Activated CD4-positive, alpha-beta memory T cell treated with anti-CD3 and anti-CD28 coated beads, Interleukin-2, amount 10 ng/mL, durations not matched to agents 7 days and 5 days (primary cell): ENCODE measurements around the gene SFSWAP. TPM values are rescaled to one million over a fixed set of nuclear protein-coding genes. Genes with fewer than 3 reads are reported as not detected.
A peak's percentile ranks its signal among the peaks of the same experiment; 100 is the strongest.

Experiments
- CTCF ChIA-PET: fragments of 350-600 bp; sonication (Branson Sonifier 250); formaldehyde crosslinking; loops from one replicate; lab custom pipeline; 2021; ENCODE audit warnings: antibody characterized with exemption, inconsistent platforms; lab: Charles Lee
- POLR2A ChIA-PET: fragments of 350-600 bp; sonication (Branson Sonifier 250); formaldehyde crosslinking; loops from one replicate; lab custom pipeline; 2021; ENCODE audit warnings: antibody characterized with exemption; lab: Charles Lee
- DNase-seq: peaks from one replicate; pipeline ENCODE4 v3.0.0-alpha.2; 2020
- H3K27ac Mint-ChIP-seq: one replicate; pipeline ENCODE4 v1.8.0; 2021; ENCODE audit warnings: mild to moderate bottlenecking, mixed read lengths
- H3K27me3 Mint-ChIP-seq: one replicate; pipeline ENCODE4 v1.8.0; 2021; ENCODE audit warnings: mixed read lengths
- H3K36me3 Mint-ChIP-seq: one replicate; pipeline ENCODE4 v1.8.0; 2021; ENCODE audit warnings: low read depth, mixed read lengths
- H3K4me1 Mint-ChIP-seq: one replicate; pipeline ENCODE4 v1.8.0; 2021; ENCODE audit warnings: mixed read lengths
- H3K4me3 Mint-ChIP-seq: one replicate; pipeline ENCODE4 v1.8.0; 2021; ENCODE audit warnings: mild to moderate bottlenecking, mixed read lengths
- H3K9me3 Mint-ChIP-seq: one replicate; pipeline ENCODE4 v1.8.0; 2021; ENCODE audit warnings: mixed read lengths
- total RNA-seq, 2 experiments: library from RNA; stranded (reverse); gene quantifications; one replicate each; pipeline ENCODE4 v1.2.3, GENCODE V29; 2021

Gene SFSWAP
- total RNA-seq, 2 experiments from 2014 or later, result 43.7 to 48.0 TPM

DNA sequence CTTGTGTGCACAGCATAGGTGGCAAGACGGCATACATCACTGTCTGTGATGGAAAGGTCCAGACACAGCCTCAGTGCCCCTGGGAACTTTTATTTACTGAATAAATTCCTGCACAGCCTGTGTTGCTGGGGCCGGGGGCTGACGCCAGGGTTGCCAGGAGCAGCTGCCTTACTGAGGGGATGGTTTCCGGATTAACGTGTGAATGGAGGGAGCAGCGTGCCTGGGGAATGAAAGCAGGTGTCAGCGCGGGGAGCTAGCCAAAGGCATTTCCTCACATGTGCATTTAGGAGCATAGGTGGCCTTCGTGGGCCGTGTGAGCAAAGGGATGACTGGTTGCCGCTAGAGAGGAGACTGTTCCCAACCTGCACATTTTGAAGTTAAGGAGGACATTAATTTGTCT lies 41.6 kb downstream of the SFSWAP start:
- H3K27ac Mint-ChIP-seq, result no peak overlapping the region

DNA sequence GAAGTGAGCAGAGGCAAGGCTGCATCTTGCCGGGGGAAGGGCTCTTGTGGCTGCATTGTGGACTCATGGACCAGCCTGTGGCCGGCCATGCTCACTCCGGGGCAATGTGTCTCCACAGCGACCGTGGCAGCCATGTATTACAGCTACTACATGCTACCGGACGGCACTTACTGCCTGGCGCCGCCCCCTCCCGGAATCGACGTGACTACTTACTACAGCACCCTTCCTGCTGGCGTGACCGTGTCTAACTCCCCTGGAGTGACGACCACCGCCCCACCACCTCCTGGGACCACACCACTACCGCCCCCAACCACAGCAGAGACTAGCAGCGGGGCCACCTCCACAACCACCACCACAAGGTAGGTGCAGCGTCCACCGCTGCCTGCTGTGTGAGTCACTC lies 42.1 kb downstream of the SFSWAP start:
- Mint-ChIP-seq H3K27me3 (no peaks in the 10 kb centered on the region), H3K4me1 (peaks cover 2% of the 10 kb centered on the region), H3K9me3 (peaks cover 2% of the 10 kb centered on the region), H3K36me3 (peaks cover 65% of the 10 kb centered on the region), H3K4me3 (no peak overlapping the region), H3K27ac (no peak overlapping the region)
- CTCF ChIA-PET, result interaction anchor here (0.6 kb wide), 1 partner anchor 55 kb away, joined by 3 read pairs; no protein-coding TSS in a partner anchor
- POLR2A ChIA-PET, result no interaction called here
- no peak for DNase-seq

More for the DNA sequence above, 41.6 kb downstream of the SFSWAP start:
- H3K27me3 Mint-ChIP-seq, result no peaks in the 10 kb centered on the region
- H3K36me3 Mint-ChIP-seq, result peaks cover 63% of the 10 kb centered on the region
- peaks cover 2% of the 10 kb centered on the region for H3K9me3 Mint-ChIP-seq
- DNase-seq, result no peak
- no peak overlapping the region for H3K4me3 Mint-ChIP-seq
- ChIA-PET CTCF (interaction anchor here (0.6 kb wide), 1 partner anchor 56 kb away, joined by 3 read pairs; no protein-coding TSS in a partner anchor), POLR2A (no interaction called here)
- peaks cover 2% of the 10 kb centered on the region for H3K4me1 Mint-ChIP-seq

DNA sequence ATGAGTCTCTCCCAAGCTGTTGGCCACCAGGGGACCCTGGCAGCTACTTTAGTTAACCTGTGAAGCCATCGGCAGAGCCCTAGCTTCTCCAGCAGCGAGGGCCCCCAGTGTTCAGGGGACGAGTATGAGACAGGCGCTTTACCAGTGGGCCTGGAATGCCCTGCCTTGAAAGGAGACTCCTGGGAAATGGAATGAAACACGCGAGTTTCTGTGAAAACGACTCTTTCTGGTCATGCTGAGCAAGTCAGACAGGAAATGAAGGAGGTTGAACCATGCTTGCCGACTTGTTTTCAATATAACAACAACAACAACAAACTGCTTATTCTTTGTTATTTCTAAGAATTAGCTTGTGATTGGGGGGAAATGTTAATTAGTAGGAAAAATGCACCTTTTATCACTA lies 42.9 kb downstream of the SFSWAP start:
- H3K9me3 Mint-ChIP-seq, result peaks cover 2% of the 10 kb centered on the region
- no peak for DNase-seq
- H3K4me1 Mint-ChIP-seq, result peaks cover 2% of the 10 kb centered on the region
- no peaks in the 10 kb centered on the region for H3K27me3 Mint-ChIP-seq
- no peak overlapping the region for H3K4me3 Mint-ChIP-seq
- CTCF ChIA-PET, result no interaction called here
- no peak overlapping the region for H3K27ac Mint-ChIP-seq
- POLR2A ChIA-PET, result no interaction called here
- peaks cover 73% of the 10 kb centered on the region for H3K36me3 Mint-ChIP-seq

DNA sequence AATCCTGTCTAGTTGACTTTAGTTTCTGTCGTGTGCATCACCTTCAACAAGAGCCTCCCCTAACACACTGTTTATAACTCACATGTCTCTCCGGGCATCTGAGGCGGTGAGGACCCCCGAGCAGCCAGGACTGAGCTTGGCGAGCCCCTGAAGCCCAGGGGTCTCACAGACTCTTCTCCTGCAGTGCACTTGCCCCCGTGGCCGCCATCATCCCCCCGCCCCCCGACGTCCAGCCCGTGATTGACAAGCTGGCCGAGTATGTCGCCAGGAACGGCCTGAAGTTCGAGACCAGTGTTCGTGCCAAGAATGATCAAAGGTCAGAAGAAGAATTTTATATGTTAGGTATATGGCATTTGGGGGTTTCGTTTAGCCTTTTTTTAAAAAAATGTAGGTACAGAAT lies 43.3 kb downstream of the SFSWAP start:
- no peak overlapping the region for H3K4me3 Mint-ChIP-seq
- ChIA-PET CTCF (no interaction called here), POLR2A (no interaction called here)
- H3K4me1 Mint-ChIP-seq, result peaks cover 2% of the 10 kb centered on the region
- no peak overlapping the region for H3K27ac Mint-ChIP-seq
- peaks cover 74% of the 10 kb centered on the region for H3K36me3 Mint-ChIP-seq
- H3K27me3 Mint-ChIP-seq, result no peaks in the 10 kb centered on the region
- no peak for DNase-seq
- H3K9me3 Mint-ChIP-seq, result peaks cover 2% of the 10 kb centered on the region

DNA sequence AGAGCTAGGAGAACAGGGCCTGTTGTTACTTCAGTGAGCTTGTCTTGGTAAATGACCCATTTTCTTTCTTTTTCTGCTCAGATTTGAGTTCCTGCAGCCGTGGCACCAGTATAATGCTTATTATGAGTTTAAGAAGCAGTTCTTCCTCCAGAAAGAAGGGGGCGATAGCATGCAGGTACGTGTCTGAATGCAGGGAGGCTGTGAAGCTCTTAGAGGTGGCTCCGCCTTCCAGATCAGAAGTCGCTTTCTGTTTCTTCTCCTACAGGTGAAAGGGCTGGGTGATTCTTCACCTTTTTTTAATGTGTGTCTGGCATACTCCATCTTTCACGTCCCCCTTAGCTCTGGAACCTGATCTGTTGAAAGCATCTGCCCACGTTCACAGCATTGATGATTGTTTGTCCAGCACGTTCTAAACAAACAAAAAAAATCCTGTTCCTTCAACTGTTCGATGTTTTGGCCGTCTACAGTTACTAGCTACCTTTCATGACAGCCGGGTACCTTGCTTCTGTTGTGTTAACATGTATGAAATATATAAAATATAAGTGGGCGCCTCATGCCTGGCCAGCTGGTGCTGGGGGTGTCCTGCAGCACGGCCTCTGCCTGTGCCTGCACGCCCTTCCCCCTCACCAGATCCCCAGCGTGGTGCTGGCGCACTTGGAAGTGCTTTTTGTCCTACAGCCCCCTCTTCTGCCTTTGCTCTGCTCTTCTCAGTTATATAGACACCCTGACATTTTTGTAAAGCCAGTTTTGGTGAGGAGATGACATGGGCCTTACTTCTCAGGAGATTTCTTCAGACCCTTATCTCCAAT lies 44.6 kb downstream of the SFSWAP start:
- H3K9me3 Mint-ChIP-seq, result peaks cover 2% of the 10 kb centered on the region
- ChIA-PET CTCF (interaction anchor here (0.7 to 1.5 kb wide), 9 partner anchors 9 to 75 kb away, joined by 3 to 6 read pairs (median 5); no protein-coding TSS in a partner anchor), POLR2A (no interaction called here)
- peaks cover 2% of the 10 kb centered on the region for H3K4me1 Mint-ChIP-seq
- H3K27me3 Mint-ChIP-seq, result no peaks in the 10 kb centered on the region
- peak; percentile 33 for DNase-seq
- peaks cover 75% of the 10 kb centered on the region for H3K36me3 Mint-ChIP-seq
- no peak overlapping the region for H3K4me3 Mint-ChIP-seq
- no peak overlapping the region for H3K27ac Mint-ChIP-seq

DNA sequence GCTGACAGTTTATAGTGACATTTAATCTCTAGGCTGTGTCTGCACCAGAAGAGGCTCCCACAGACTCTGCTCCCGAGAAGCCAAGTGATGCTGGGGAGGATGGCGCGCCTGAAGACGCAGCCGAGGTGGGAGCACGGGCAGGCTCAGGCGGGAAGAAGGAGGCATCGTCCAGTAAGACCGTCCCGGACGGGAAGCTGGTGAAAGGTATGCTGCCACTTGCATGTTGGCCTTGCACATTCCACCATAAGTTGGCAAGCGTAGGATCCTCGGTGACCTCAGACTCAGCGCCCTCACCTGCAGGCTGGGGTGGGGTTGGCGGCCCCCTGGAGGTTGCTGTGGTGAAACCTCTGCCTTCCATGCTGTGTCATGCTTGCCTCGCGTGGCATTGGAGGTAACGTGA lies 45.6 kb downstream of the SFSWAP start:
- ChIA-PET POLR2A (no interaction called here), CTCF (no interaction called here)
- Mint-ChIP-seq H3K27ac (no peak overlapping the region), H3K4me1 (peaks cover 2% of the 10 kb centered on the region), H3K4me3 (no peak overlapping the region), H3K9me3 (peaks cover 2% of the 10 kb centered on the region), H3K36me3 (peaks cover 75% of the 10 kb centered on the region), H3K27me3 (no peaks in the 10 kb centered on the region)
- no peak for DNase-seq

DNA sequence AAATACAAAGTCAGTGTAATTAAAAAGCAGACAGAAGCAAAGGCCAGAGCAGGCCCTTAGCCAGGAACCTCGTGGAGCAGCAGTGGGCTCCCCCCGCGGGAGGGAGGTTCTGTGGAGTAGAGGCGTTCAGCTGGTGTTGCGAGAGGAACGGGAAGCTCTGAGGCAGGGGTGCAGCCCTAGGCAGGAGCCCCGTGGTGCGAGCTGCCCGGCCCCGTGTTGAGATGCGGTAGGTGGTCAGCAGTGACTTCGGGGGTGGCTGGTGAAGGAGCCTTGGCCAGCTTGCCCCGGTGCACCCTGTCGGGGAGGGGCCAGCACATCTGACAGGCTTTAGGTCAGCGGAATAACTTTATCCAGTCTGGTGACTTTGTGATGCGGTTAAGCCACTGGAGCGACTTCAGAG lies 46.2 kb downstream of the SFSWAP start:
- DNase-seq, result no peak
- Mint-ChIP-seq H3K27me3 (no peaks in the 10 kb centered on the region), H3K4me1 (peaks cover 2% of the 10 kb centered on the region), H3K9me3 (peaks cover 2% of the 10 kb centered on the region), H3K36me3 (peaks cover 71% of the 10 kb centered on the region), H3K4me3 (no peak overlapping the region), H3K27ac (no peak overlapping the region)
- ChIA-PET POLR2A (no interaction called here), CTCF (no interaction called here)

DNA sequence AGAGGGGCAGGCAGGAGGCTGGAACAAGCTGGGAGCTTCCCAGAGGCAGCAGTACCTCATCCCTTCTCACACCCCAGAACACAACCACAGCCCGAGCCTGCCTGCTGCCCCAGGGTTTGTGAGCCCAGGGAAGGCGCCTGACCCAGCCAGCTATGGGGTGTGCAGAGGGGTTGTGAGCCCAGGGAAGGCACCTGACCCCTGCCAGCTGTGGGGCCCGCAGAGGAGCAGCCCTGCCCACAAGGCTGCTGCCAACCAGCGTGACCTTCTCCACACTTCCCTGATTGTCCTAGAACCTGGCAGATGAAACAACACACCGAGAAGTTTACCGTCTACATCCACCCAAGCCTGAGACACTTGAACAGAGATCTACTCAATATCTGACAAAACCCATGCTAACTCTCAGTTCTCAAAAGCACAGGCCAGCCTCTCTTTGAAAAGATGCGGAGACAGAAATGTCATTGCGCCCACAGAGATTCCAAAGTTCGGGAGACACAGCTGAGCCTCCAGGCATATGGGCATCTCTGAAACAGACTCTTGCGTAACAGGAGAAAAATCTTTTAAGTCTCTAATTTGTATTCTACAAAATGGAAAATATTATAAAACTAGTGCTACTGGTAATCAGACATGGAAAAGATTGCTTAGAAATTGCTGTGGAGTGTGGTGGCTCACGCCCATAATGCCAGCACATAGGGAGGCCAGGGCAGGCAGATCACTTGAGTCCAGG lies 47.3 kb downstream of the SFSWAP start:
- ChIA-PET POLR2A (no interaction called here), CTCF (no interaction called here)
- peaks cover 2% of the 10 kb centered on the region for H3K9me3 Mint-ChIP-seq
- H3K27me3 Mint-ChIP-seq, result no peaks in the 10 kb centered on the region
- peaks cover 2% of the 10 kb centered on the region for H3K4me1 Mint-ChIP-seq
- no peak overlapping the region for H3K27ac Mint-ChIP-seq
- no peak for DNase-seq
- H3K4me3 Mint-ChIP-seq, result no peak overlapping the region
- H3K36me3 Mint-ChIP-seq, result peaks cover 66% of the 10 kb centered on the region

DNA sequence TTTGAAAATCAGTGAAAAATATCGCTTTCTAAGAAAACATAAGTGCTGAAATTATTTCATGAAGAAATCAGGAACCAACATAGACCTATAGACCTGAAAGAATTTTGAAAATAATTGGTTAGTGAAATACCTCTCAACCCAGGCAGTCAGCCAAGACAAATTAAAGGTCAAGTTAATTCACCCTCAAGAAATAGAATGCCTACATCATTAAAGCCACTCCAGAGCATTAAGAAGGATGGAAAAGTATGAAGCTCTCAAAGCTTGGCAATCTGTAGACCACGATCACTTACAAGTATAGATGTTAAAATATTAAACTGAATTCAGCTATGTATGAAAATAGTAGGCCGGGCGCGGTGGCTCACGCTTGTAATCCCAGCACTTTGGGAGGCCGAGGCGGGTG lies 48.3 kb downstream of the SFSWAP start:
- POLR2A ChIA-PET, result no interaction called here
- H3K27ac Mint-ChIP-seq, result no peak overlapping the region
- no peak for DNase-seq
- H3K27me3 Mint-ChIP-seq, result no peaks in the 10 kb centered on the region
- no peak overlapping the region for H3K4me3 Mint-ChIP-seq
- H3K36me3 Mint-ChIP-seq, result peaks cover 59% of the 10 kb centered on the region
- H3K9me3 Mint-ChIP-seq, result no peaks in the 10 kb centered on the region
- peaks cover 2% of the 10 kb centered on the region for H3K4me1 Mint-ChIP-seq
- CTCF ChIA-PET, result no interaction called here

DNA sequence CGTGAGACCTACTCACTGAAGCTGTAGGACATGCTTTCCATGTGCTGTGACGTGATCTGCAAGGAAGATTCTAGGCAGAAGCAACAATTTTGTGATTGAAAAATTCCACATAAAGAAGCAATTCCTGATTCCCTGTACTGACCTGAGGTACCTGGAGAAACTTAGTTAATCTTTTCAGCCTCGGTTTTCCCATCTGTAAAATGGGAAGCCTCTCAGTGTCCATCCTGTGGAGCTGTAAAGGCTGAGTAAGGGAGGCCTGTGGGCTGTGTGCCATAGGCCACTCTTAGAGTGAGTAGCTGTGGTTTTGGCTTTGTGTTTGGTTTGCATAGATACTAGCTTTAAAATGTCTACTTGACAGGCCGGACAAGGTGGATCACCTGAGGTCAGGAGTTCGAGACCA lies 50.7 kb downstream of the SFSWAP start:
- Mint-ChIP-seq H3K4me1 (no peaks in the 10 kb centered on the region), H3K4me3 (no peak overlapping the region), H3K36me3 (peaks cover 55% of the 10 kb centered on the region), H3K9me3 (no peaks in the 10 kb centered on the region), H3K27ac (no peak overlapping the region), H3K27me3 (no peaks in the 10 kb centered on the region)
- POLR2A ChIA-PET, result no interaction called here
- no peak for DNase-seq
- CTCF ChIA-PET, result interaction anchor here (1.1 kb wide), 1 partner anchor 14 kb away, joined by 3 read pairs; no protein-coding TSS in a partner anchor

DNA sequence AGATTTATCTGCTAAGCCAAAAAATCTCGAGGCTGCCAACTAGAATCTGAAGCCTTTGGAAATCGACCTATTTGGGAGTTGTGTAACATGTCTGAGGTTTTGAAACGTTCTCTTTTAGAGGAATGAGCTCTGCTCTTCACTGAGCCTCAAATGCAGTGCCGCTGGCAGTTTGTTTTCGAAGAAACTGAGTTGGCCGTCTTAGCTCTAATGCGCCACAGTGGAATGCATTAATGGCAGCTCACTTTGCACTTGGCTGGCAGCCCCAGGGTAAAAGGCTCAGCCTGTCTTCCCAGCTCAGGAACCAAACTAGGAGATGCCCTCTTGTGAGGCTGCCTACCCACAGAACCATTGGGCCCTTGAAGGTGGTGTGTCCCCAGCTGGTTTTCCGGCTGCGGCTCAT lies 53.8 kb downstream of the SFSWAP start:
- H3K9me3 Mint-ChIP-seq, result no peaks in the 10 kb centered on the region
- POLR2A ChIA-PET, result interaction anchor here (1.1 kb wide), 1 partner anchor 9 kb away, joined by 4 read pairs; no protein-coding TSS in a partner anchor

DNA sequence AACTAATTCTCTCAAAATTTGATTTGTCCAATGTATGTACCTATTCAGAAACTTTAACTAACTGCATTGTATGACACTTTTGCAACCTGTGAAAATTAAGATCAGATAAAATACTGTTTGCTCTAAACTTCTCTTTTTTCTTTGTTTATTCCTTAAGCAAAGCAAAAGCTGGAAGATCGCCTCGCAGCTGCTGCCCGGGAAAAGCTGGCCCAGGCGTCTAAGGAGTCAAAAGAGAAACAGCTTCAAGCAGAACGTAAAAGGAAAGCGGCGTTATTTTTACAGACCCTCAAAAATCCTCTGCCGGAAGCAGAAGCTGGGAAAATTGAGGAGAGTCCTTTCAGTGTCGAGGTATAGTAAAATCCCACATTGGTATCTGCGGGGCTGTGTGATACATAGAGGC lies 55.1 kb downstream of the SFSWAP start:
- ChIA-PET CTCF (no interaction called here), POLR2A (no interaction called here)
- peaks cover 48% of the 10 kb centered on the region for H3K36me3 Mint-ChIP-seq
- H3K27ac Mint-ChIP-seq, result no peak overlapping the region
- no peak overlapping the region for H3K4me3 Mint-ChIP-seq
- no peak for DNase-seq
- no peaks in the 10 kb centered on the region for H3K9me3 Mint-ChIP-seq
- H3K4me1 Mint-ChIP-seq, result no peaks in the 10 kb centered on the region
- no peaks in the 10 kb centered on the region for H3K27me3 Mint-ChIP-seq

More for the DNA sequence above, 53.8 kb downstream of the SFSWAP start:
- Mint-ChIP-seq H3K27ac (no peak overlapping the region), H3K4me3 (no peak overlapping the region), H3K36me3 (peaks cover 48% of the 10 kb centered on the region), H3K27me3 (no peaks in the 10 kb centered on the region), H3K4me1 (no peaks in the 10 kb centered on the region)
- CTCF ChIA-PET, result interaction anchor here (1.0 kb wide), 2 partner anchors 9 to 15 kb away, joined by 3 read pairs; no protein-coding TSS in a partner anchor
- DNase-seq, result no peak

DNA sequence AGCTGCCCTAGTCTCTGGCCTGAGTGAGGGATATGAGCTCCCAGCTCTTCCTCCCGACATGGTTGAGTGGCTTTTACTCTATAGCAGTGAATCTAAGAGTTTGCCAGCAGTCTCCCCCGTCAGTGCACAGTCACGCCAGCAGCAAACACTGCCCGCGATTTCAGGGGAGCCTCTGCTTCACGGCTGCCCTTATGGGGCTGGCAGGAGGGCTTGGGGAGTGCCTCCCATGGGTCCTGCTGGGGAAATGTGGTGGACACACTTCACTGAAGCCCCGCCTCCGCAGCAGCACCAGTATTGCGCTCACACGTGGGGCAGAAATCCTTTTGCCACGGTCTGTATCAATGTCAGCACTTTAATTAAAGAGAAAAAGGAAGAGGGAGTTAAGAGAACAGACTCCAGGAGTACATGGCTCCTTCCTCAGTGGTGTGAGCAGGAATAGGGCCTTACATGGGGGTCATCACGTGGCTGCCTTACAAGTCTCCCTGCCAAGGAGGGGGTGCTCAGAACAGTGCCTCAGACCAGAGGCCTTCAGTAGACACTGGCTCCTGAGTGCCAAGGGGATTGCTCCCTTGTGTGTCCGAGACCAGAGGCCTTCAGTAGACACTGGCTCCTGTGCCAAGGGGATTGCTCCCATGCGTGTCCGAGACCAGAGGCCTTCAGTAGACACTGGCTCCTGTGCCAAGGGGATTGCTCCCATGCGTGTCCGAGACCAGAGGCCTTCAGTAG lies 55.7 kb downstream of the SFSWAP start:
- CTCF ChIA-PET, result no interaction called here
- Mint-ChIP-seq H3K27me3 (no peaks in the 10 kb centered on the region), H3K27ac (no peak overlapping the region), H3K4me3 (no peak overlapping the region), H3K9me3 (no peaks in the 10 kb centered on the region), H3K36me3 (peaks cover 44% of the 10 kb centered on the region), H3K4me1 (no peaks in the 10 kb centered on the region)
- no peak for DNase-seq
- POLR2A ChIA-PET, result no interaction called here
